ENCODE results near the gene BARX2.

Gene BARX2

GRCh38 chr11:129425214-129425613 is 49.6 kb downstream of the BARX2 start:
- no peak for DNase-seq (ENCODE audit: low read depth)
- no peak overlapping the region for H3K4me3 ChIP-seq (ENCODE audit: control insufficient read depth, low read depth, low read length)
- no peak for TF ChIP-seq CTCF (conservative IDR thresholded peaks at IDR 0.05; ENCODE audit: control insufficient read depth, insufficient read depth, low read depth, low read length)

- no peak for TF ChIP-seq CTCF (conservative IDR thresholded peaks at IDR 0.05; ENCODE audit: control insufficient read depth, insufficient read depth, low read depth, low read length)
- no peak overlapping the region for H3K4me3 ChIP-seq (ENCODE audit: control insufficient read depth, low read depth, low read length)
- DNase-seq (ENCODE audit: low read depth): no peak
Measured at GRCh38 chr11:129426038-129426437, 50.4 kb downstream of the BARX2 start.

- no peak for TF ChIP-seq CTCF (conservative IDR thresholded peaks at IDR 0.05; ENCODE audit: control insufficient read depth, insufficient read depth, low read depth, low read length)
- no peak for DNase-seq (ENCODE audit: low read depth)
- no peak overlapping the region for H3K4me3 ChIP-seq (ENCODE audit: control insufficient read depth, low read depth, low read length)
Measured at GRCh38 chr11:129426776-129427175, 51.1 kb downstream of the BARX2 start.

GRCh38 chr11:129427376-129427775 is 51.7 kb downstream of the BARX2 start:
- no peak for DNase-seq (ENCODE audit: low read depth)
- TF ChIP-seq CTCF (conservative IDR thresholded peaks at IDR 0.05; ENCODE audit: control insufficient read depth, insufficient read depth, low read depth, low read length): no peak
- H3K4me3 ChIP-seq (ENCODE audit: control insufficient read depth, low read depth, low read length): no peak overlapping the region

GRCh38 chr11:129427816-129428406 is 52.3 kb downstream of the BARX2 start:
- no peak for TF ChIP-seq CTCF (conservative IDR thresholded peaks at IDR 0.05; ENCODE audit: control insufficient read depth, insufficient read depth, low read depth, low read length)

GRCh38 chr11:129428557-129428956 is 52.9 kb downstream of the BARX2 start:
- DNase-seq (ENCODE audit: low read depth): no peak
- no peak for TF ChIP-seq CTCF (conservative IDR thresholded peaks at IDR 0.05; ENCODE audit: control insufficient read depth, insufficient read depth, low read depth, low read length)
- H3K4me3 ChIP-seq (ENCODE audit: control insufficient read depth, low read depth, low read length): no peak overlapping the region

More at GRCh38 chr11:129427816-129428406, 52.3 kb downstream of the BARX2 start:
- no peak overlapping the region for H3K4me3 ChIP-seq (ENCODE audit: control insufficient read depth, low read depth, low read length)
- DNase-seq (ENCODE audit: low read depth): no peak
